ENCODE results near the gene SAP30BP. TPM values are rescaled to one million over a fixed set of nuclear protein-coding genes. Genes with fewer than 3 reads are reported as not detected.

The SAP30BP gene
- total and polyA plus RNA-seq, 2 of the 13 experiments (the other 11 are each of a cell fraction or from before 2014, with no cell fraction given), result 67.7 to 99.4 TPM

DNA sequence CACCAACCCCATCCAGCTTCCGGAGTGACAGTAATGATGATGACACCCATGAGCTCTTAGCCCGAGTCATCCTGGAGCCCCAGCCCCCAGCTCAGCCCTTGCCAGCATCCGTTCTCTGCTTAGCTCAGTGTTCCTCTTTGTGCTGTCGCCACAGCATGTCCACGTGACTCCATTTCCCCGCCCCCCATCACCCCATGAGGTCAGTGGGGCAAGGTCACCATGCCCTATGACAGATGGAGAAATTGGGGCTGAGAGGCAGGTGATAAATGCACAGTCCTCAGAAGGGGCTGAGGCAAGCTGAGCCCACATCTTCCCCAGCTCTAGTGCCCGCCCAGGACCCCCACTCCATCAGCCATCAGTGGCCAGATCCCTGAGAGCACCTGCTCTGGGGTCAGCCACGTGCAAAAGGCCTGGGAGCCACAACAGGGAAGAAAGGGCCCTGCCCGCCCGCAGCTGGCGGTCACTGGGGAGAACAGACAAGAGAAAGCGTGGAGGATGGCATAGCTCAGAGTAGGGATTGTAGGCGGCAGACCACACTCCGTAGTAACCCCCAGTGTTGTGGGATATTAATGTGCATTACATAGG is 71.2 kb downstream of the SAP30BP start (continued):
- TF ChIP-seq, protein P1, sequence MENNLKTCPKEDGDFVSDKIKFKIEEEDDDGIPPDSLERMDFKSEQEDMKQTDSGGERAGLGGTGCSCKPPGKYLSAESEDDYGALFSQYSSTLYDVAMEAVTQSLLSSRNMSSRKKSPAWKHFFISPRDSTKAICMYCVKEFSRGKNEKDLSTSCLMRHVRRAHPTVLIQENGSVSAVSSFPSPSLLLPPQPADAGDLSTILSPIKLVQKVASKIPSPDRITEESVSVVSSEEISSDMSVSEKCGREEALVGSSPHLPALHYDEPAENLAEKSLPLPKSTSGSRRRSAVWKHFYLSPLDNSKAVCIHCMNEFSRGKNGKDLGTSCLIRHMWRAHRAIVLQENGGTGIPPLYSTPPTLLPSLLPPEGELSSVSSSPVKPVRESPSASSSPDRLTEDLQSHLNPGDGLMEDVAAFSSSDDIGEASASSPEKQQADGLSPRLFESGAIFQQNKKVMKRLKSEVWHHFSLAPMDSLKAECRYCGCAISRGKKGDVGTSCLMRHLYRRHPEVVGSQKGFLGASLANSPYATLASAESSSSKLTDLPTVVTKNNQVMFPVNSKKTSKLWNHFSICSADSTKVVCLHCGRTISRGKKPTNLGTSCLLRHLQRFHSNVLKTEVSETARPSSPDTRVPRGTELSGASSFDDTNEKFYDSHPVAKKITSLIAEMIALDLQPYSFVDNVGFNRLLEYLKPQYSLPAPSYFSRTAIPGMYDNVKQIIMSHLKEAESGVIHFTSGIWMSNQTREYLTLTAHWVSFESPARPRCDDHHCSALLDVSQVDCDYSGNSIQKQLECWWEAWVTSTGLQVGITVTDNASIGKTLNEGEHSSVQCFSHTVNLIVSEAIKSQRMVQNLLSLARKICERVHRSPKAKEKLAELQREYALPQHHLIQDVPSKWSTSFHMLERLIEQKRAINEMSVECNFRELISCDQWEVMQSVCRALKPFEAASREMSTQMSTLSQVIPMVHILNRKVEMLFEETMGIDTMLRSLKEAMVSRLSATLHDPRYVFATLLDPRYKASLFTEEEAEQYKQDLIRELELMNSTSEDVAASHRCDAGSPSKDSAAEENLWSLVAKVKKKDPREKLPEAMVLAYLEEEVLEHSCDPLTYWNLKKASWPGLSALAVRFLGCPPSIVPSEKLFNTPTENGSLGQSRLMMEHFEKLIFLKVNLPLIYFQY (CRISPR knock-in tag; IDR thresholded peaks at IDR 0.05; ENCODE audit: borderline replicate concordance), result no peak
- no peak for TF ChIP-seq SMYD3 (CRISPR knock-in tag; IDR thresholded peaks at IDR 0.05)
- no peak for TF ChIP-seq ZSCAN29 (CRISPR knock-in tag; conservative IDR thresholded peaks at IDR 0.05)
- TF ChIP-seq ZNF879 (CRISPR knock-in tag; IDR thresholded peaks at IDR 0.05), result no peak
- TF ChIP-seq, protein P2, sequence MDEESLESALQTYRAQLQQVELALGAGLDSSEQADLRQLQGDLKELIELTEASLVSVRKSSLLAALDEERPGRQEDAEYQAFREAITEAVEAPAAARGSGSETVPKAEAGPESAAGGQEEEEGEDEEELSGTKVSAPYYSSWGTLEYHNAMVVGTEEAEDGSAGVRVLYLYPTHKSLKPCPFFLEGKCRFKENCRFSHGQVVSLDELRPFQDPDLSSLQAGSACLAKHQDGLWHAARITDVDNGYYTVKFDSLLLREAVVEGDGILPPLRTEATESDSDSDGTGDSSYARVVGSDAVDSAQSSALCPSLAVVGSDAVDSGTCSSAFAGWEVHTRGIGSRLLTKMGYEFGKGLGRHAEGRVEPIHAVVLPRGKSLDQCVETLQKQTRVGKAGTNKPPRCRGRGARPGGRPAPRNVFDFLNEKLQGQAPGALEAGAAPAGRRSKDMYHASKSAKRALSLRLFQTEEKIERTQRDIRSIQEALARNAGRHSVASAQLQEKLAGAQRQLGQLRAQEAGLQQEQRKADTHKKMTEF (CRISPR knock-in tag; IDR thresholded peaks at IDR 0.05), result peak; percentile 53; the same call in 1 of the 2 replicates
- TF ChIP-seq CEBPG (CRISPR knock-in tag; IDR thresholded peaks at IDR 0.05), result peak; percentile 34; the same call in 1 of the 2 replicates
- no peak for TF ChIP-seq ZNF510 (CRISPR knock-in tag; IDR thresholded peaks at IDR 0.05; ENCODE audit: low read depth)
- TF ChIP-seq KMT2A (CRISPR knock-in tag; IDR thresholded peaks at IDR 0.05), result no peak
- TF ChIP-seq SOX6 (IDR thresholded peaks at IDR 0.05), result no peak
- 0 out of 2 replicates have a peak, but pooled peaks have one; percentile 47 for TF ChIP-seq SOX6 (CRISPR knock-in tag; IDR thresholded peaks at IDR 0.05)
- no peak for TF ChIP-seq NCOR1 (IDR thresholded peaks at IDR 0.05; ENCODE audit: borderline replicate concordance, low read length)
- TF ChIP-seq RBFOX2 (IDR thresholded peaks at IDR 0.05; ENCODE audit: low read depth, low read length), result no peak
- no peak for TF ChIP-seq SMARCE1 (IDR thresholded peaks at IDR 0.05; ENCODE audit: borderline replicate concordance)
- TF ChIP-seq, protein P3, sequence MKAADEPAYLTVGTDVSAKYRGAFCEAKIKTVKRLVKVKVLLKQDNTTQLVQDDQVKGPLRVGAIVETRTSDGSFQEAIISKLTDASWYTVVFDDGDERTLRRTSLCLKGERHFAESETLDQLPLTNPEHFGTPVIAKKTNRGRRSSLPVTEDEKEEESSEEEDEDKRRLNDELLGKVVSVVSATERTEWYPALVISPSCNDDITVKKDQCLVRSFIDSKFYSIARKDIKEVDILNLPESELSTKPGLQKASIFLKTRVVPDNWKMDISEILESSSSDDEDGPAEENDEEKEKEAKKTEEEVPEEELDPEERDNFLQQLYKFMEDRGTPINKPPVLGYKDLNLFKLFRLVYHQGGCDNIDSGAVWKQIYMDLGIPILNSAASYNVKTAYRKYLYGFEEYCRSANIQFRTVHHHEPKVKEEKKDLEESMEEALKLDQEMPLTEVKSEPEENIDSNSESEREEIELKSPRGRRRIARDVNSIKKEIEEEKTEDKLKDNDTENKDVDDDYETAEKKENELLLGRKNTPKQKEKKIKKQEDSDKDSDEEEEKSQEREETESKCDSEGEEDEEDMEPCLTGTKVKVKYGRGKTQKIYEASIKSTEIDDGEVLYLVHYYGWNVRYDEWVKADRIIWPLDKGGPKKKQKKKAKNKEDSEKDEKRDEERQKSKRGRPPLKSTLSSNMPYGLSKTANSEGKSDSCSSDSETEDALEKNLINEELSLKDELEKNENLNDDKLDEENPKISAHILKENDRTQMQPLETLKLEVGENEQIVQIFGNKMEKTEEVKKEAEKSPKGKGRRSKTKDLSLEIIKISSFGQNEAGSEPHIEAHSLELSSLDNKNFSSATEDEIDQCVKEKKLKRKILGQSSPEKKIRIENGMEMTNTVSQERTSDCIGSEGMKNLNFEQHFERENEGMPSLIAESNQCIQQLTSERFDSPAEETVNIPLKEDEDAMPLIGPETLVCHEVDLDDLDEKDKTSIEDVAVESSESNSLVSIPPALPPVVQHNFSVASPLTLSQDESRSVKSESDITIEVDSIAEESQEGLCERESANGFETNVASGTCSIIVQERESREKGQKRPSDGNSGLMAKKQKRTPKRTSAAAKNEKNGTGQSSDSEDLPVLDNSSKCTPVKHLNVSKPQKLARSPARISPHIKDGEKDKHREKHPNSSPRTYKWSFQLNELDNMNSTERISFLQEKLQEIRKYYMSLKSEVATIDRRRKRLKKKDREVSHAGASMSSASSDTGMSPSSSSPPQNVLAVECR (CRISPR knock-in tag; IDR thresholded peaks at IDR 0.05; ENCODE audit: borderline replicate concordance), result peak; percentile 54; the same call in 1 of the 2 replicates
- peak; percentile 37; the same call in 1 of the 2 replicates for TF ChIP-seq MIER3 (CRISPR knock-in tag; IDR thresholded peaks at IDR 0.05; ENCODE audit: borderline replicate concordance)
- TF ChIP-seq FOXJ3 (CRISPR knock-in tag; IDR thresholded peaks at IDR 0.05; ENCODE audit: borderline replicate concordance), result no peak
- no peak for TF ChIP-seq ZNF354B (CRISPR knock-in tag; IDR thresholded peaks at IDR 0.05)
